Caco-2 (cell line): ENCODE data around the gene IRF2BP2. TPM values are rescaled to one million over a fixed set of nuclear protein-coding genes. Genes with fewer than 3 reads are reported as not detected.

Experiments used
- BruUV-seq: library from RNA; stranded (reverse); fragments of 400-500 nt; replicated peaks from 2 replicates; lab custom pipeline; 2021; lab: Mats Ljungman, UMichigan
- CTCF ChIA-PET: fragments of 300-600 bp; sonication (Branson Sonifier 250); formaldehyde crosslinking; loops from one replicate; lab custom pipeline; 2022; ENCODE audit warnings: antibody characterized with exemption; lab: Charles Lee
- POLR2A ChIA-PET: fragments of 300-600 bp; sonication (Branson Sonifier 250); formaldehyde crosslinking; loops from one replicate; lab custom pipeline; 2022; ENCODE audit warnings: antibody characterized with exemption; lab: Charles Lee
- DNase-seq, 2 experiments: peaks; one replicate each; pipeline versions ENCODE4 v3.0.0 to v3.0.0-alpha.2; 2020 to 2022
- H3K27me3 ChIP-seq: replicated peaks from 2 replicates; pipeline ENCODE4 v1.6.0; 2011; ENCODE audit warnings: low read length; ENCODE audit not compliant: control insufficient read depth, insufficient read depth
- H3K36me3 ChIP-seq: 2 replicates; pipeline ENCODE4 v1.5.1; 2011; ENCODE audit warnings: low read length; ENCODE audit not compliant: control insufficient read depth, insufficient read depth
- H3K4me1 ChIP-seq: fragments of 250-450 bp; sonication (Bioruptor Pico); 2 replicates; pipeline ENCODE4 v1.5.1; 2020; ENCODE audit warnings: mild to moderate bottlenecking
- H3K4me3 ChIP-seq: 2 replicates; pipeline ENCODE4 v1.5.1; 2011; ENCODE audit warnings: low read depth, mild to moderate bottlenecking, control low read depth, low read length
- H3K9me3 ChIP-seq: fragments of 250-450 bp; sonication (Bioruptor Pico); 2 replicates; pipeline ENCODE4 v1.5.1; 2020; ENCODE audit warnings: mild to moderate bottlenecking, moderate library complexity
- H3K27ac Mint-ChIP-seq: one replicate; pipeline ENCODE4 v1.8.0; 2022; ENCODE audit warnings: mixed read lengths; ENCODE audit not compliant: unreplicated experiment
- H3K27me3 Mint-ChIP-seq: one replicate; pipeline ENCODE4 v1.8.0; 2022; ENCODE audit warnings: mixed read lengths; ENCODE audit not compliant: insufficient read depth, unreplicated experiment
- H3K36me3 Mint-ChIP-seq: one replicate; pipeline ENCODE4 v1.8.0; 2022; ENCODE audit warnings: mild to moderate bottlenecking, mixed read lengths; ENCODE audit not compliant: insufficient read depth, unreplicated experiment
- H3K4me1 Mint-ChIP-seq: one replicate; pipeline ENCODE4 v1.8.0; 2022; ENCODE audit warnings: low read depth, mixed read lengths; ENCODE audit not compliant: unreplicated experiment
- H3K4me3 Mint-ChIP-seq: one replicate; pipeline ENCODE4 v1.8.0; 2022; ENCODE audit warnings: mild to moderate bottlenecking, moderate library complexity, mixed read lengths; ENCODE audit not compliant: unreplicated experiment
- H3K9me3 Mint-ChIP-seq: one replicate; pipeline ENCODE4 v1.8.0; 2022; ENCODE audit warnings: mixed read lengths; ENCODE audit not compliant: unreplicated experiment
- intact Hi-C: fragments of 100-400 bp; cut with micrococcal nuclease; formaldehyde crosslinking; loops from one replicate; pipeline ENCODE4 v1.10.0; 2022; ENCODE audit not compliant: unreplicated experiment
- total RNA-seq: library from RNA; stranded (reverse); gene quantifications from 2 replicates; pipeline ENCODE4 v1.2.3, GENCODE V29; 2022
- TF ChIP-seq, protein P1 (sequence below), 2 experiments: fragments of 200-600 bp in 1 of 2; IDR thresholded peaks; 1 replicate in 1 of 2; 2 replicates in 1 of 2; pipeline versions ENCODE4 v1.5.1 to v1.8.0; 2011 to 2022; ENCODE audit warnings: antibody characterized with exemption in 1 of 2, control low read depth in 1 of 2, inconsistent platforms in 1 of 2, low read depth in 1 of 2, low read length in 1 of 2, mild to moderate bottlenecking in 1 of 2, moderate library complexity in 1 of 2; ENCODE audit not compliant: insufficient read depth in 1 of 2, severe bottlenecking in 1 of 2, unreplicated experiment in 1 of 2

Gene IRF2BP2
- total RNA-seq, 1 experiment from 2014 or later: 135 TPM

DNA sequence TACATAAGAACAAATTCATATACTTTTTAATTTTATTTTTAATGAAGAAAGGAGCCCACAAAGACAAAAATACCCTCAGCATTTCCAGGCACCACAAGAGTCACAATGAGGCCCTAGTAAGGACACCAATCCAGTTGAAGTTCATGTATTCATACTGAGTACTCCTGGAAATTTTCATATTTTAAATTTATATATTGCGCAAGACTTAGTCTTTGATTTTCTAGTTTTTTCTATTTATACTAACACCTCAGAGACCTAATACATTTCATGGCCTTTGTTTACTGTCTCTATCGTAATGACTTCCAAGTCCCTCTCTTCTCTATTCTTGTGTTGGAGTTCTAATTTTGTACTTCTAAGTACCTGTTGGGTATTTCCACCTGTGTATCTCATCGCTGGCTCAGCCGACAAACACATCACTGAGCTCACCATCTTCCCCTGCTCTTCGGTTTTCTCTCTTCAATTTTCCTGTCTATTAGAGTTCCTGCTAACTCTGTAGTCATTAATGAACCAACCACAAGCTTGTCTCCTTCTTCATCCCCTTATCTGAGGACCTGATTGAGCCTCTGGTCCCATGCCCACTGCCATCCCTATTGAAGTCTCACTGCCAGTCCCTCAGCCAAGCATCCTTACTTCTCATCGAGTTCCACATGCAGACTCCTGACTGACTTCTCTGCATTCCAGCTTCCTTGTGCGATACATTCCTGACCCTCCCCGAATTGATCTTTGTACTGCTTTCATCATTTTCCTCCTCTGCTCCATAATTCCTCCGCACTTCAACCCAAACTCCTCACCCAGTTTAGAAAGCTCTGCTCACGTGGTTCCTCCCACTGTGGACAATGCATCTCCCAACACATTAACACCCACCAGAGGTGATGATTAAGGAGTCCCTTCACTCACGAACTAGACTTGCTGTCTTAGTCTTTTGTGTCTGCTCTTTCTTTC is 17.3 kb upstream of the IRF2BP2 start:
- ChIA-PET CTCF (interaction anchor here (0.6 to 1.6 kb wide), 8 partner anchors 12 to 457 kb away, joined by 3 to 9 read pairs (median 4); no protein-coding TSS in a partner anchor), POLR2A (interaction anchor here (0.8 to 2.4 kb wide), 8 partner anchors 8 to 97 kb away, joined by 3 to 51 read pairs (median 6); partner anchors contain the start of gene IRF2BP2)
- H3K27me3 Mint-ChIP-seq: no peaks in the 10 kb centered on the region
- intact Hi-C loops: loop anchor here (1.0 kb wide), 3 partner anchors 12 to 16 kb away; no protein-coding TSS in a partner anchor
- Histone ChIP-seq H3K4me3 (no peak overlapping the region), H3K4me1 (peaks cover 59% of the 10 kb centered on the region), H3K9me3 (no peaks in the 10 kb centered on the region), H3K27me3 (no peaks in the 10 kb centered on the region), H3K36me3 (no peaks in the 10 kb centered on the region)
- peaks cover 51% of the 10 kb centered on the region for H3K4me1 Mint-ChIP-seq
- no peaks in the 10 kb centered on the region for H3K9me3 Mint-ChIP-seq
- peak; percentile 81 to 82 for DNase-seq
- H3K36me3 Mint-ChIP-seq: peaks cover 7% of the 10 kb centered on the region
- peak overlapping the region; percentile 54 for H3K4me3 Mint-ChIP-seq
- peak overlapping the region; percentile 87 for H3K27ac Mint-ChIP-seq
- TF ChIP-seq, protein P1, sequence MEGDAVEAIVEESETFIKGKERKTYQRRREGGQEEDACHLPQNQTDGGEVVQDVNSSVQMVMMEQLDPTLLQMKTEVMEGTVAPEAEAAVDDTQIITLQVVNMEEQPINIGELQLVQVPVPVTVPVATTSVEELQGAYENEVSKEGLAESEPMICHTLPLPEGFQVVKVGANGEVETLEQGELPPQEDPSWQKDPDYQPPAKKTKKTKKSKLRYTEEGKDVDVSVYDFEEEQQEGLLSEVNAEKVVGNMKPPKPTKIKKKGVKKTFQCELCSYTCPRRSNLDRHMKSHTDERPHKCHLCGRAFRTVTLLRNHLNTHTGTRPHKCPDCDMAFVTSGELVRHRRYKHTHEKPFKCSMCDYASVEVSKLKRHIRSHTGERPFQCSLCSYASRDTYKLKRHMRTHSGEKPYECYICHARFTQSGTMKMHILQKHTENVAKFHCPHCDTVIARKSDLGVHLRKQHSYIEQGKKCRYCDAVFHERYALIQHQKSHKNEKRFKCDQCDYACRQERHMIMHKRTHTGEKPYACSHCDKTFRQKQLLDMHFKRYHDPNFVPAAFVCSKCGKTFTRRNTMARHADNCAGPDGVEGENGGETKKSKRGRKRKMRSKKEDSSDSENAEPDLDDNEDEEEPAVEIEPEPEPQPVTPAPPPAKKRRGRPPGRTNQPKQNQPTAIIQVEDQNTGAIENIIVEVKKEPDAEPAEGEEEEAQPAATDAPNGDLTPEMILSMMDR (IDR thresholded peaks at IDR 0.05; ENCODE audit: insufficient read depth in 1 of 2, low read depth in 1 of 2, low read length in 1 of 2, severe bottlenecking in 1 of 2, unreplicated experiment in 1 of 2): no peak
- BruUV-seq: TSS peak; percentile 97

GRCh38 chr1:234626391-234626790 is 16.4 kb upstream of the IRF2BP2 start:
- Mint-ChIP-seq H3K9me3 (no peaks in the 10 kb centered on the region), H3K27me3 (no peaks in the 10 kb centered on the region), H3K4me1 (peaks cover 53% of the 10 kb centered on the region), H3K4me3 (no peak overlapping the region), H3K27ac (no peak overlapping the region), H3K36me3 (peaks cover 7% of the 10 kb centered on the region)
- TF ChIP-seq, protein P1 (IDR thresholded peaks at IDR 0.05; ENCODE audit: insufficient read depth in 1 of 2, low read depth in 1 of 2, low read length in 1 of 2, severe bottlenecking in 1 of 2, unreplicated experiment in 1 of 2): no peak
- BruUV-seq: no TSS peak
- CTCF ChIA-PET: no interaction called here
- H3K27me3 ChIP-seq: no peaks in the 10 kb centered on the region
- no peaks in the 10 kb centered on the region for H3K36me3 ChIP-seq
- H3K9me3 ChIP-seq: no peaks in the 10 kb centered on the region
- DNase-seq: no peak
- POLR2A ChIA-PET: interaction anchor here (1.9 kb wide), 1 partner anchor 13 kb away, joined by 8 read pairs; no protein-coding TSS in a partner anchor
- no peak overlapping the region for H3K4me3 ChIP-seq
- peaks cover 59% of the 10 kb centered on the region for H3K4me1 ChIP-seq
- intact Hi-C loops: no loop called here

DNA sequence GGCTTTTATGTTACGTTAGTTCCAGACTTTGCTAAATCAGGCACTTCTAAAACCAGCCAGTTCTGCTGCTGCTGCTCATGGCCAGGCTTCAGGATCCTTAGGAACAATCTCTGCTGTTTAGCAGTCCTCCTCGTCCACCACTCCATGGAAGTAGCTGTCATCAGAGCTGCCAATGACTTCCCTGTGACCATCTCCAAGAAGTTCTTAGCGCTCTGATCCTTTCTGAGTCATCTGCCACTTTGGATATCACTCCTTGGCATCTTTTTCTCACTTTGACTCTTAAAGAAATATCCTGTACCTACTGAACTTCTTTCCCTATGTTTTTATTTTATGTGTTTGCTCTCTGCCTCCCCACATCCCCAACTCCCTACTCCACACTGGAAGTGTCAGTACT is 14.7 kb upstream of the IRF2BP2 start:
- H3K36me3 ChIP-seq: no peaks in the 10 kb centered on the region
- H3K9me3 ChIP-seq: no peaks in the 10 kb centered on the region
- H3K4me3 ChIP-seq: no peak overlapping the region
- H3K4me1 ChIP-seq: peaks cover 67% of the 10 kb centered on the region
- no TSS peak for BruUV-seq
- H3K27me3 ChIP-seq: no peaks in the 10 kb centered on the region
- peaks cover 55% of the 10 kb centered on the region for H3K4me1 Mint-ChIP-seq
- DNase-seq: no peak
- intact Hi-C loops: no loop called here
- CTCF ChIA-PET: no interaction called here
- POLR2A ChIA-PET: interaction anchor here (1.6 kb wide), 1 partner anchor 13 kb away, joined by 4 read pairs; no protein-coding TSS in a partner anchor
- peaks cover 7% of the 10 kb centered on the region for H3K36me3 Mint-ChIP-seq
- no peaks in the 10 kb centered on the region for H3K27me3 Mint-ChIP-seq
- no peaks in the 10 kb centered on the region for H3K9me3 Mint-ChIP-seq
- TF ChIP-seq, protein P1 (IDR thresholded peaks at IDR 0.05; ENCODE audit: insufficient read depth in 1 of 2, low read depth in 1 of 2, low read length in 1 of 2, severe bottlenecking in 1 of 2, unreplicated experiment in 1 of 2): no peak
- peak overlapping the region; percentile 7 for H3K27ac Mint-ChIP-seq
- H3K4me3 Mint-ChIP-seq: no peak overlapping the region
